NB4 (cell line): ENCODE results near the gene EIF4A3.

ENCODE experiments used
- MYC ChIP-seq: IDR thresholded peaks from 2 replicates; pipeline ENCODE4 v1.6.1; 2011; ENCODE audit warnings: low read depth, low read length
- TF ChIP-seq, protein P1 (sequence below): IDR thresholded peaks from one replicate; pipeline ENCODE4 v1.5.1; 2012; ENCODE audit warnings: low read depth, low read length

DNA sequence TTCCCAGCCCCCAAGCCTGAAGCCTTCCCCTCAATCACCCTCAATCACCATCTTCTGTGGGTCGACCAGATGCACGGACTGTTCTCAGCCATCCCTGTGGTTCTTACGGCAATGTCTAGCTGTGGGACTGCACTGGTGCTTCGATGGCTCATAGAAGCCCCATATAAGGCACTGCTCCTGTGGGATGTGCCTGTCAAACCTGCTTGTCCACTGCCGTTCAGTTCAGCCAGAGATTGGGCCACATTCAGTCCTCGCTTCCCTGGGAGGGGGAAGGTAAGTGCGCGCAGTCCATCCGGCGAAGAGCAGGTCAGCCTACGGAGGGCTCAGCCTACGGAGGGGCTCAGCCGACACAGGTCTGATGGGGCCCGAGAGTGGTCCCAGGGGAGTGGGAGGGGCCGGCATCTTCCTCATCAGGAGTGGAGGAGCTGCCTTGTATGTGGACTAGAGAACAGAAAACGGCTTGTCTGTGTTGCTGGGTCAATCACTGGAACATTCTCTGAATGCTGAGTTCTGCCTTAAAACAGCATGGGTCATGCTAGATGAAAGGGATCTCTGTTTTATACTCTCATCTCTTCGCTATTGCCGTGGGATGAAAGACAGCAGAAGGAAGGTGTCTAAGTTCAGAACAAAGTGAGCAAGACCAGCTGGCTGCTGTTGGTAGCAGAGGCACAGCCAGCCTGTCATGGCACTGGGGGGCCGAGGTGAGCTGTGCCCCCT is 23.0 kb upstream of the EIF4A3 start, which contains the start of gene CARD14:
- no peak for TF ChIP-seq MYC
- TF ChIP-seq, protein P1, sequence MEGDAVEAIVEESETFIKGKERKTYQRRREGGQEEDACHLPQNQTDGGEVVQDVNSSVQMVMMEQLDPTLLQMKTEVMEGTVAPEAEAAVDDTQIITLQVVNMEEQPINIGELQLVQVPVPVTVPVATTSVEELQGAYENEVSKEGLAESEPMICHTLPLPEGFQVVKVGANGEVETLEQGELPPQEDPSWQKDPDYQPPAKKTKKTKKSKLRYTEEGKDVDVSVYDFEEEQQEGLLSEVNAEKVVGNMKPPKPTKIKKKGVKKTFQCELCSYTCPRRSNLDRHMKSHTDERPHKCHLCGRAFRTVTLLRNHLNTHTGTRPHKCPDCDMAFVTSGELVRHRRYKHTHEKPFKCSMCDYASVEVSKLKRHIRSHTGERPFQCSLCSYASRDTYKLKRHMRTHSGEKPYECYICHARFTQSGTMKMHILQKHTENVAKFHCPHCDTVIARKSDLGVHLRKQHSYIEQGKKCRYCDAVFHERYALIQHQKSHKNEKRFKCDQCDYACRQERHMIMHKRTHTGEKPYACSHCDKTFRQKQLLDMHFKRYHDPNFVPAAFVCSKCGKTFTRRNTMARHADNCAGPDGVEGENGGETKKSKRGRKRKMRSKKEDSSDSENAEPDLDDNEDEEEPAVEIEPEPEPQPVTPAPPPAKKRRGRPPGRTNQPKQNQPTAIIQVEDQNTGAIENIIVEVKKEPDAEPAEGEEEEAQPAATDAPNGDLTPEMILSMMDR = no peak
